ENCODE measurements around the gene FZD10.

DNA sequence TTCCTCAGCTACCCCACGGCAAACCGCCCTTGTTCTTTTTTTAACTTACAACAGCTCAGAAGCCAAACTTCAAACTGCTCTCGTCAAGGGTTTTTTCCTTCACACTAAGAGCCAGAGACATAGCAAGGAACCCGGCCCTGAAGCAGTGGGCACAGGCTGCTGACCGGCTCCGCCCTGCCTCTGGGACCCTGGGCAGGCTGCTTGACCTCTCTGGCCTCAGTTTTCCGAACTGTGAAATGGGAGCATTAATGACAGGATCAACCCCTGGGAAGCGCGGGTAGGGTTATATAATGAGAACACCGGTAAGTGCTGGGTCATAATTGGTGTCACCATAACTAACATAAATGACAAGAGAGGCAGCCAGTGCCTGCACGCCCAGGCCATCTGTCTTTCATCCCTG, 21.2 kb upstream of the FZD10 start:
- TF ChIP-seq CTCF (IDR thresholded peaks at IDR 0.05) (no peak), POLR2AphosphoS5 (IDR thresholded peaks at IDR 0.05; ENCODE audit: low read depth, low read length) (no peak)
- TF ChIP-seq, protein P1, sequence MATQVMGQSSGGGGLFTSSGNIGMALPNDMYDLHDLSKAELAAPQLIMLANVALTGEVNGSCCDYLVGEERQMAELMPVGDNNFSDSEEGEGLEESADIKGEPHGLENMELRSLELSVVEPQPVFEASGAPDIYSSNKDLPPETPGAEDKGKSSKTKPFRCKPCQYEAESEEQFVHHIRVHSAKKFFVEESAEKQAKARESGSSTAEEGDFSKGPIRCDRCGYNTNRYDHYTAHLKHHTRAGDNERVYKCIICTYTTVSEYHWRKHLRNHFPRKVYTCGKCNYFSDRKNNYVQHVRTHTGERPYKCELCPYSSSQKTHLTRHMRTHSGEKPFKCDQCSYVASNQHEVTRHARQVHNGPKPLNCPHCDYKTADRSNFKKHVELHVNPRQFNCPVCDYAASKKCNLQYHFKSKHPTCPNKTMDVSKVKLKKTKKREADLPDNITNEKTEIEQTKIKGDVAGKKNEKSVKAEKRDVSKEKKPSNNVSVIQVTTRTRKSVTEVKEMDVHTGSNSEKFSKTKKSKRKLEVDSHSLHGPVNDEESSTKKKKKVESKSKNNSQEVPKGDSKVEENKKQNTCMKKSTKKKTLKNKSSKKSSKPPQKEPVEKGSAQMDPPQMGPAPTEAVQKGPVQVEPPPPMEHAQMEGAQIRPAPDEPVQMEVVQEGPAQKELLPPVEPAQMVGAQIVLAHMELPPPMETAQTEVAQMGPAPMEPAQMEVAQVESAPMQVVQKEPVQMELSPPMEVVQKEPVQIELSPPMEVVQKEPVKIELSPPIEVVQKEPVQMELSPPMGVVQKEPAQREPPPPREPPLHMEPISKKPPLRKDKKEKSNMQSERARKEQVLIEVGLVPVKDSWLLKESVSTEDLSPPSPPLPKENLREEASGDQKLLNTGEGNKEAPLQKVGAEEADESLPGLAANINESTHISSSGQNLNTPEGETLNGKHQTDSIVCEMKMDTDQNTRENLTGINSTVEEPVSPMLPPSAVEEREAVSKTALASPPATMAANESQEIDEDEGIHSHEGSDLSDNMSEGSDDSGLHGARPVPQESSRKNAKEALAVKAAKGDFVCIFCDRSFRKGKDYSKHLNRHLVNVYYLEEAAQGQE (IDR thresholded peaks at IDR 0.05; ENCODE audit: insufficient read depth in 1 of 2, low read depth in 2 of 2, low read length in 1 of 2) = no peak
